CD14-positive monocyte (primary cell): ENCODE data around the gene ATP5IF1. TPM values are rescaled to one million over a fixed set of nuclear protein-coding genes. Genes with fewer than 3 reads are reported as not detected.
A peak's percentile ranks its signal among the peaks of the same experiment; 100 is the strongest.

Experiments used
- DNase-seq, 3 donors: peaks; one replicate each; pipeline ENCODE4 v3.0.0-alpha.2; 2011 to 2022
- H2AFZ ChIP-seq: 2 replicates; pipeline ENCODE4 v1.6.0; 2012; ENCODE audit warnings: mild to moderate bottlenecking, low read depth, low read length, inconsistent platforms; ENCODE audit not compliant: insufficient read depth, poor library complexity, severe bottlenecking
- H3K27ac ChIP-seq, 2 donors: 1 replicate in 1 of 2; 2 replicates in 1 of 2; pipeline ENCODE4 v1.5.1; 2012 to 2013; ENCODE audit warnings: low read length in 2 of 2, control low read depth in 1 of 2, inconsistent platforms in 1 of 2, low read depth in 1 of 2, mild to moderate bottlenecking in 1 of 2
- H3K27me3 ChIP-seq, 2 donors: one replicate each; pipeline versions ENCODE4 v1.6.0 to v1.6.1; 2011 to 2013; ENCODE audit warnings: low read length in 2 of 2; ENCODE audit not compliant: control insufficient read depth in 2 of 2, insufficient read depth in 2 of 2
- H3K36me3 ChIP-seq, 2 donors: replicated peaks in 1 of 2; 1 replicate in 1 of 2; 2 replicates in 1 of 2; pipeline versions ENCODE4 v1.5.1 to v1.6.1; 2012 to 2013; ENCODE audit warnings: low read length in 2 of 2, control low read depth in 1 of 2, inconsistent platforms in 1 of 2, mild to moderate bottlenecking in 1 of 2; ENCODE audit not compliant: insufficient read depth in 2 of 2, control insufficient read depth in 1 of 2
- H3K4me1 ChIP-seq, 2 donors: 1 replicate in 1 of 2; 2 replicates in 1 of 2; pipeline versions ENCODE4 v1.5.1 to v1.6.1; 2012 to 2013; ENCODE audit warnings: low read length in 2 of 2, control low read depth in 1 of 2, inconsistent platforms in 1 of 2, mild to moderate bottlenecking in 1 of 2, moderate library complexity in 1 of 2; ENCODE audit not compliant: insufficient read depth in 2 of 2, control insufficient read depth in 1 of 2
- H3K4me2 ChIP-seq: replicated peaks from 2 replicates; pipeline ENCODE3; 2012; ENCODE audit warnings: low read length, moderate library complexity, mild to moderate bottlenecking; ENCODE audit not compliant: poor library complexity, severe bottlenecking; ENCODE audit errors: extremely low read depth
- H3K4me3 ChIP-seq, 3 experiments: fragments of 200-600 bp in 1 of 3; sonication (generic) in 1 of 3; replicated peaks in 1 of 3; 1 replicate in 2 of 3; 2 replicates in 1 of 3; pipeline ENCODE4 v1.5.1; 2011 to 2013; ENCODE audit warnings: low read length in 3 of 3, mild to moderate bottlenecking in 3 of 3, control low read depth in 2 of 3, low read depth in 2 of 3, inconsistent platforms in 1 of 3, moderate library complexity in 1 of 3
- H3K79me2 ChIP-seq: 2 replicates; pipeline ENCODE4 v1.6.0; 2012; ENCODE audit warnings: mild to moderate bottlenecking, control low read depth, inconsistent platforms, low read length, moderate library complexity; ENCODE audit not compliant: insufficient read depth
- H3K9ac ChIP-seq: 2 replicates; pipeline ENCODE4 v1.6.0; 2017; ENCODE audit warnings: low read length, mild to moderate bottlenecking; ENCODE audit not compliant: insufficient read depth, poor library complexity, severe bottlenecking
- H3K9me3 ChIP-seq, 2 donors: replicated peaks in 1 of 2; 1 replicate in 1 of 2; 2 replicates in 1 of 2; pipeline versions ENCODE4 v1.5.1 to v1.6.1; 2012 to 2013; ENCODE audit warnings: low read length in 2 of 2, control low read depth in 1 of 2; ENCODE audit not compliant: control insufficient read depth in 1 of 2, insufficient read depth in 1 of 2
- H4K20me1 ChIP-seq: 2 replicates; pipeline ENCODE4 v1.6.0; 2012; ENCODE audit warnings: mild to moderate bottlenecking, low read length, control low read depth, moderate library complexity; ENCODE audit not compliant: insufficient read depth
- H3K27ac Mint-ChIP-seq, 7 donors: one replicate each; pipeline ENCODE4 v1.8.0; 2020; ENCODE audit warnings: mild to moderate bottlenecking in 7 of 7, mixed read lengths in 7 of 7, moderate library complexity in 6 of 7, inconsistent platforms in 2 of 7
- H3K27me3 Mint-ChIP-seq, 3 donors: one replicate each; pipeline ENCODE4 v1.8.0; 2021 to 2022; ENCODE audit warnings: low read depth in 3 of 3, mild to moderate bottlenecking in 3 of 3, mixed read lengths in 3 of 3, moderate library complexity in 3 of 3, inconsistent platforms in 1 of 3
- H3K36me3 Mint-ChIP-seq, 2 donors: one replicate each; pipeline ENCODE4 v1.8.0; 2020; ENCODE audit warnings: mixed read lengths in 2 of 2, inconsistent platforms in 1 of 2, mild to moderate bottlenecking in 1 of 2
- H3K4me1 Mint-ChIP-seq: one replicate; pipeline ENCODE4 v1.8.0; 2020; ENCODE audit warnings: mild to moderate bottlenecking, mixed read lengths
- H3K4me3 Mint-ChIP-seq, 2 donors: one replicate each; pipeline ENCODE4 v1.8.0; 2020; ENCODE audit warnings: mild to moderate bottlenecking in 2 of 2, mixed read lengths in 2 of 2, moderate library complexity in 1 of 2
- H3K9me3 Mint-ChIP-seq, 7 donors: one replicate each; pipeline ENCODE4 v1.8.0; 2020 to 2022; ENCODE audit warnings: mixed read lengths in 7 of 7, mild to moderate bottlenecking in 6 of 7, moderate library complexity in 6 of 7, inconsistent platforms in 2 of 7
- WGBS: methylation state at CpG from one replicate; pipeline ENCODE4 v1.1.5; 2013; ENCODE audit warnings: missing lambda C conversion rate; ENCODE audit not compliant: insufficient coverage; 5-methylcytosine and 5-hydroxymethylcytosine counted together
- intact Hi-C, 2 donors: fragments of 100-400 bp; cut with micrococcal nuclease; formaldehyde crosslinking; loops; one replicate each; pipeline versions ENCODE4 v1.15.0 to v1.15.1; 2023
- polyA plus RNA-seq, 3 donors: library from polyadenylated mRNA; depleted of rRNA in 1 of 3; unstranded in 2 of 3; stranded (reverse) in 1 of 3; fragments of 300-500 nt in 2 of 3; fragments of >200 nt in 1 of 3; fragmentation: Illumina TruSeq in 2 of 3; gene quantifications; 1 replicate in 2 of 3; 2 replicates in 1 of 3; pipeline ENCODE4 v1.2.3, GENCODE V29; 2012 to 2021
- TF ChIP-seq, protein P1 (sequence below): fragments of 200-600 bp; IDR thresholded peaks from one replicate; pipeline ENCODE4 v1.8.0; 2022; ENCODE audit warnings: antibody characterized with exemption, mild to moderate bottlenecking

The ATP5IF1 gene
- polyA plus RNA-seq, 3 donors: 118 to 339 (median 296) TPM

DNA sequence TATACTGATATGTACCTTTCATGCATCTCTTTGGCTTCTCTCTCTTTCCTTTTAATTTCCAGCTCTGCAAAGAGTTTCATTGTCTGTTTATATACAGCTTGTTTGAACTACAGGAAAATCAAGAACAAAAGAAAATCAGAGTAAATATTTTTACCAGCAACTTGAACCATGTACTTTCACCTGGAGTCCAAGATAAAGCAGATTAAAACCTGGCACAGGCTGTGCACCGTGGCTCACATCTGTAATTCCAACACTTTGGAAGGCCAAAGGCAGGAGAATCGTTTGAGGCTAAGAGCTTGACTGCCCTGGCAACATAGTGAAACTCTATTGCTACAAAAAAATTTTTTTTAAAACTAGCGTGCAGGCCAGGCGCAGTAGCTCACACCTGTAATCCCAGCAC, 30.7 kb upstream of the ATP5IF1 start:
- Histone ChIP-seq H3K36me3 (peaks cover 61 to 90% of the 10 kb centered on the region in 2 donors), H3K9me3 (no peaks in the 10 kb centered on the region), H3K27ac (no peak overlapping the region), H3K9ac (no peak overlapping the region), H3K79me2 (peaks cover 4% of the 10 kb centered on the region), H3K4me3 (no peak overlapping the region), H4K20me1 (no peaks in the 10 kb centered on the region), H3K4me1 (no peaks in the 10 kb centered on the region), H3K27me3 (no peaks in the 10 kb centered on the region), H2AFZ (no peak overlapping the region), H3K4me2 (no peak overlapping the region)
- H3K9me3 Mint-ChIP-seq: no peaks in the 10 kb centered on the region
- whole genome bisulfite sequencing: 100% methylated on average over 4 of the region's 4 CpGs
- DNase-seq: no peak
- peaks cover 65 to 87% of the 10 kb centered on the region in 2 donors for H3K36me3 Mint-ChIP-seq
- H3K4me1 Mint-ChIP-seq: no peaks in the 10 kb centered on the region
- peaks cover 0 to 1% (median 0%) of the 10 kb centered on the region in 3 donors for H3K27me3 Mint-ChIP-seq
- no peak overlapping the region for H3K4me3 Mint-ChIP-seq
- TF ChIP-seq, protein P1, sequence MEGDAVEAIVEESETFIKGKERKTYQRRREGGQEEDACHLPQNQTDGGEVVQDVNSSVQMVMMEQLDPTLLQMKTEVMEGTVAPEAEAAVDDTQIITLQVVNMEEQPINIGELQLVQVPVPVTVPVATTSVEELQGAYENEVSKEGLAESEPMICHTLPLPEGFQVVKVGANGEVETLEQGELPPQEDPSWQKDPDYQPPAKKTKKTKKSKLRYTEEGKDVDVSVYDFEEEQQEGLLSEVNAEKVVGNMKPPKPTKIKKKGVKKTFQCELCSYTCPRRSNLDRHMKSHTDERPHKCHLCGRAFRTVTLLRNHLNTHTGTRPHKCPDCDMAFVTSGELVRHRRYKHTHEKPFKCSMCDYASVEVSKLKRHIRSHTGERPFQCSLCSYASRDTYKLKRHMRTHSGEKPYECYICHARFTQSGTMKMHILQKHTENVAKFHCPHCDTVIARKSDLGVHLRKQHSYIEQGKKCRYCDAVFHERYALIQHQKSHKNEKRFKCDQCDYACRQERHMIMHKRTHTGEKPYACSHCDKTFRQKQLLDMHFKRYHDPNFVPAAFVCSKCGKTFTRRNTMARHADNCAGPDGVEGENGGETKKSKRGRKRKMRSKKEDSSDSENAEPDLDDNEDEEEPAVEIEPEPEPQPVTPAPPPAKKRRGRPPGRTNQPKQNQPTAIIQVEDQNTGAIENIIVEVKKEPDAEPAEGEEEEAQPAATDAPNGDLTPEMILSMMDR: no peak
- intact Hi-C loops: loop anchor here in 1 of 2 donors (5.0 kb wide), 1 partner anchor 113 kb away; no protein-coding TSS in a partner anchor
- H3K27ac Mint-ChIP-seq: no peak overlapping the region

DNA sequence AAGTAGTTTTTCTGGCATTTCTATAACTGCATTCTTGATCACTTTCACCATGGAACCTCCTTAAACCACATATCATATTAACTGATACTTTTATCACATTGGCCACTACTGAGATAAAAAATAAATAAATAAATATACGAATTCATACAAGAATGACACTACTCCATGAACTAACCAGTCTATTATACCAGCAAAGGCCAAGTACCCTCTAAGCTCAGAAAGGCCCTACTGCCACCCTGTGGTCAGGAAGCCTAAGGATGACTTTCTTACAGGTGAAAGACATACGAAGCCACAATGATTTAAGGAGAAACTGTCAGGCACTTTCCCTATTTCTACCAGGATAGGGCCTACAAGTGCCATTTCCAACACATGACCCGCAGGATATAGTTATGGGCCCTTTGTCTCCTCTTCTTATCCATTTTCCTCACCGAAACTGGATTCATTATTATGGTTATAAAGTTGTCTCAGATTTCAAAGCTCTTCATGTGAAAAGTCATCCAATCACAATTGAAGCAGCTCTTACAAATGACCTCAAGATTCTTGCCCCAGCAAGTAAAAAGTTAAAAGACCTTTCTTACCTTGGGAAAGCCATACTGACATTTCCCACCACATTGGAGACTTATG, 27.0 kb upstream of the ATP5IF1 start:
- H3K27me3 ChIP-seq: no peaks in the 10 kb centered on the region
- Mint-ChIP-seq H3K27me3 (peaks cover 0 to 1% (median 0%) of the 10 kb centered on the region in 3 donors), H3K9me3 (no peaks in the 10 kb centered on the region), H3K27ac (peak overlapping the region in 3 of 7 donors; percentile 38 to 78 (median 40)), H3K4me1 (no peaks in the 10 kb centered on the region), H3K36me3 (peaks cover 60 to 78% of the 10 kb centered on the region in 2 donors), H3K4me3 (no peak overlapping the region)
- WGBS: 0% methylated on average over 1 of the region's 4 CpGs
- no peak overlapping the region for H3K9ac ChIP-seq
- peak; percentile 59 to 74 (median 70) for DNase-seq
- H3K79me2 ChIP-seq: peaks cover 16% of the 10 kb centered on the region
- H3K4me2 ChIP-seq: no peak overlapping the region
- no peaks in the 10 kb centered on the region for H3K9me3 ChIP-seq
- intact Hi-C loops: loop anchor here (2.0 to 5.0 kb wide), 2 partner anchors 117 to 118 kb away; no protein-coding TSS in a partner anchor
- H4K20me1 ChIP-seq: peaks cover 7% of the 10 kb centered on the region
- H3K4me3 ChIP-seq: no peak overlapping the region
- H2AFZ ChIP-seq: no peak overlapping the region
- TF ChIP-seq, protein P1: peak; percentile 83
- peaks cover 65 to 89% of the 10 kb centered on the region in 2 donors for H3K36me3 ChIP-seq
- H3K4me1 ChIP-seq: no peaks in the 10 kb centered on the region
- H3K27ac ChIP-seq: no peak overlapping the region
